C1 segment of cervical spinal cord (tissue), 14 donors: ENCODE results near the gene EFNA4.

Experiments
- DNase-seq, 14 donors: peaks; one replicate each; lab custom pipeline; 2025; lab: John Stamatoyannopoulos, UW

Gene EFNA4

DNA sequence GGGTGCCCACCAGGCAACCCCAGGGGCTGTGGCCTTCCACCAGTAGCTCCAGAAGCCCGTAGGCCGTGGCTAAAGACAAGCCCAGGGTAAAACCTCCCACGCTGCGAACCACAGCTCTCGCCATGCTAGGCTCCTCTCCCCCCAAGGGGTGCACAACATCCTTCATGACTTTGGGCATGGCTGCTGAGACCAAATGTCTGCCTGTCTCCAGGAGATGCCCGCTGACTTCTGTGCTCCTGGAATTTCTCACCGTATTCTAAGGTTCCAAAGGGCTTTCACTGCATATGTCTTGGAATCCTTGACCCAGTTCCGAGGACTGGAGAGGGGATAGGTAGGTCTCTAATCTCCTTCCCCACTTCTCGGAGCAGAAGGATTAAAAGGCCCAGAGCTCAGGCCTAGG, 30.0 kb upstream of the EFNA4 start, which contains the start of the genes DCST1 and DCST2:
Gene DCST1 (plus strand): TSS at position 301 of the 400 bp plus-strand sequence. CDS start 213 bp downstream, outside the sequence.
Gene DCST2 (minus strand): TSS at position 258 of the 400 bp plus-strand sequence. CDS start 80 bp downstream, at position 178.
- DNase-seq: no peak

DNA sequence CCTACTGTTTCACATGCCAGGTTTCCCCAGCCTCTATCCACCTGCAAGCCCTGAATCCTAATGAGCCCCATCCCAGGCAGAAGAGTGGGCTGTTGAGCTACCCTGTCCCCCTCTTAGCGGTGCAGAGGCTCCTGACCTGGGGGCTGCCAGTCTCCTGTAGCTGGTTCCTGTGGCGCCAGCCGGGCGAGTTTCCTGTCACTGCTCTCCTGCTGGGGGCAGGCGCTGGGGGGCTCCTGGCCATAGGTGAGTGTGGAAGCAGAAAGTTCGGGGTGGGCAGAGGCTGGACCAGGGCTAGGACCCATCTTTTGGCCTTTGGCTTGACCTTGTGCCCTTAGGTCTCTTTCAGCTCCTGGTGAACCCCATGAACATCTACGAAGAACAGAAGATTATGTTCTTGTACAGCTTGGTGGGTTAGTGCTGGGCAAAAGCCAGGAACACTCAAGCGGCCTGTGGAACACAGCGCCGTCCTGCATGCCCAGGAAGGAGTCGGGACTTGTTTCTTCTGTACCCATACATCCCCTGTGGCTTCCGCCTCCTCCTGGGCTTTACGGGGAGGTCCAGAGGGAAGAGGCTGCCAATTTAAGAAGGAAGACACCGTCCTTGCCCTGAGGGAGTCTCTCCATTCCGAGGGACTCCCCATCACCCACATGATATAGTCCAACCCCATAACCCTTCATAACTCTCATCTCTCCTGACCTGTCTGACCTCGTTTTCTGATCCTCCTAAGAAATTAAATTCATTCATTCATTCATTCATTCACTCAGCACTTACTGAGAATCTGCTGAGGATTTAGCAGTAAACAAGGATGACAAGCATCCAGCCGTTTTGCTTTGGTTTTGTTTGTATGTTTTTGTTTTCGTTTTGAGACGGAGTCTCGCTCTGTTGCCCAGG, 29.0 kb upstream of the EFNA4 start:
- no peak for DNase-seq

DNA sequence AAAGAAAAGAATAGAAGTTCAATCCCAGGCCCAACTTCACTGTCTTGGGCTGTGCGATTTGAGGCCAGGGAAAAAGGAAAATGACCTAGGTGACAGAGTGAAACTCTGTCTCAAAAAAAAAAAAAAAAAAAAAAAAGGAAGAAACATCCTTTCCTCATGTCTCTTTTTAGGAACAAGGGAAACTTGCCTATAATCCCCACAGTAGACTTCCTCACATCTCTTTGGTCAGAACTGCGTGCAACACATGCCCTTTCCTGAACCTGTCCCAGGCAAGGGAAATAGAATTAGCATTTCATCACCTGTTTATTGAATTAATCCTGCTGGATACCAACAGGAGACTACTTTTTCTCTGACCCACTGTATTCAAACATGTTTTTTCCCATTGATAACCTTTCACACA, 27.6 kb upstream of the EFNA4 start:
- DNase-seq: no peak

DNA sequence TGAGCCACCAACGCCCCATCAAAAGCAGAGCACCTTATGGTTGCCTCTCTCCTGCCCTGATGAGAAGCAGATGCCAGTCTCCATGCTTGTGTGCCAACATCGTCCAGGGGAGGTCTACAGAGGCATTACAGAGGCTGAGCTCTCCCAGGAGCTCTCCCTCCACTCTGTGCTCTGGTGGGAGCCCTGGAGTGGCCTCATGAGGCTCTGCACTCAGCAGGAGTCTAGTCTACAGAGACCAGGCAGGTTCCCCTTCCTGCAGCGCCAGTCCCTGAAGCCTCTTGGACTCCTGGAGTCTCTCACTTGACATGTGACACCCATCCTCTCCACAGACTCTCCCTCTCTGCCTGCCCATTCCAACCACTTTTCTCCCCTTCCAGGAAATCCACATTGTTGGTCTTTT, 26.5 kb upstream of the EFNA4 start:
- no peak for DNase-seq

DNA sequence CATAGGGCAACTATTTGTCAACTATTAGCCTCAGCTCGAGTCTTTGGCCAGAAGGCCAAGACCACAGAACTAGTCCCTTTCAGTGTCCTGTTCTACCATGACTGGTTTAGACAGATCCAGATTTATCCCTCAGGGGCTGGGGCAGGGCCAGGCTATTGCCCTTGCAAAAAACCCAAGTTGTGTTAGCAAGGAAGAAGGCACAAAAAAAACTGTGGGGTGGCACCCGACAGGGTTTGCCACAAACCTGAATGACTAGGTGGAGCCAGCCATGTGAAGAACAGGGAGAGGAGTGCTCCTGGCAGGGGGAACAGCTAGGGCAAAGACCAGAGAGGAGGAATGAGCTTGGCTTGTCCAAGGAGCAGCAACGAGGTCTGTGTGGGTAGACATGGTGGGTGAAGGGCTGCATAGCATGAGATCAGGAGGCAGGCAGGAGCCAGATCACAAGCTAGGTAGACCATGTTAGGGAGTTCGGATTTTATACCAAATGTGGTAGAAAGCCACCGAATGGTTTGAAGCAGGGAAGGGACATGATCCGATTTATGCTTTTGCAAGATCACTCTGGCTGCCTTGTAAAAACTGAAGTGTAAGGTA, 25.6 kb upstream of the EFNA4 start:
- no peak for DNase-seq

DNA sequence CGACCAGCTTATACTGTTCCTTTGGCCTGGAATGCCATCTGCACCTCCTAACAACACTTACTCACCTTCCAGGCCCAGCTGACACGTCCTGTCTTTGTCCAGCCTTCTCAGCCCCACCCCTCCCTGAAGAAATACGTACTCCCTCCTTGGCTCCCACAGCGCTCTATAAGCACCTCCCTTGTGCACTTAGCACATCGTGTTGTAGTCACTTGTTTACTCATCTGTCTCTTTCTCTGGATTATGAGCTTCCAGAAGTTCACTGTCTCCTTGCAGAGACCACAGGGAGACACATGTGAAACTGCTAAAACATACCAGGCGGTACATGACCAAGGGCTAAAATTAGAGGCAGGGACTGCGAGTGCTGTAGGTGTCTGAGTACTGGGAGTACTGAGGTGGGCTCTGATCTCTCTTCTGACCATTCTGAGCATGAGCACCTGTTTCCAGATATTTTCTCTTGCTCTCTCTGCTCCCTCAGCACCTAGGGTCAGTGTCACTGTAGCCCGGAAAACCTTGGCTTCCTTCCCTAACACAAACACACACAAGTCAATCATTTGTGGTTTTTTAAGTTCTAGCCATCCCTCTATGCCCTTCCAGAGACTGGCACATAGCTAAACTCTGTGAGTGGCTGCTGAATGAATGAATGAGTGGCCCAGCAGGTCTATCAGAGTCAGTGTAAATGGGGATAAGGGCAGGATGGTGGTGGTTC, 24.8 kb upstream of the EFNA4 start:
- DNase-seq: no peak

DNA sequence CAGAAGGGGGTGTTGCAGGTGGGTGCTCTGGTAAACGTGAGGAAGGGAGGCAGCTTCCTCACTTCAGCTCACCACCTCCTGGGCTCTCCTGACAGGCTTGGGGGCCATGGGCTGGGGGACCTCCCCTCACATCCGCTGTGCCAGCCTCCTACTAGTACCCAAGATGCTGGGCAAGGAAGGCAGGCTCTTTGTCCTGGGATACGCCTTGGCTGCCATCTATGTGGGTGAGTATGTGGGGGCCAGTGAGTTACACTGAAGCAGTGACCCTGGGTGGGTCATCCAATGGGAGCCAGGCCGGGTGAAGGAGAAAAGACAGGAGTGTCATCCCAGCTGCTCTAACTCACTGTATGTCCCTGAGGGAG, 24.3 kb upstream of the EFNA4 start:
- no peak for DNase-seq

DNA sequence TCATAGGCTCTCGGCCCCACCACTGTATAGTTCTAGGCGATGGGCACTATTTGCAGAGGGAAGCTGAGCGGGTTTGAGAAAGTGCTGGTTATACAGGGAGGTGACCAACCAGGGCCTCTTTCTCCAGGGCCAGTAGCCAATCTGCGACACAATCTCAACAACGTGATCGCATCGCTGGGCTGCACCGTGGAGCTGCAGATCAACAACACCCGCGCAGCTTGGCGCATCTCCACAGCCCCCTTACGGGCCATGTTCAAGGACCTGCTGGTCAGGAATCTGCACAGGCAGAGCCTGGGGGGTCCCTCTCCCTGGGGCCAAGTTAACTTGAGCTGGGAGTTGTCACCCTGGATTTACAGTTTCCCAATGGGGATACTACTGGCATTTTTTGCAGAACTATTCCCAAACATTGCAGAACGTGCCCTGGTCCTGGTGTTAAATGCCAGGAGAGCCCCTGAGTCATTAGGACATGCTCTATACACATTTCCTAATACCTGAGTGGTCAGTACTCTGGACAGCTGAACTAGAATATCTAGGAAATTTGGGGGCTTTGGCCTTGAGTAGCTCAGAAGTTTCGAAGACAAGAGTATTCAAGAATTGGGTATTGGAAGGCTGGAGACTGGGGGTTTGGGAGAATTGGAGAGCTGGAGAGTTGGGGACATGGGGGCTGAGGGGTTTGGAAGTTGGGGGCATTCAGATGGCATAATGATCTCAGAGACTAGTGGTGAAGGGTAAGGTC, 23.0 kb upstream of the EFNA4 start:
- DNase-seq: no peak

DNA sequence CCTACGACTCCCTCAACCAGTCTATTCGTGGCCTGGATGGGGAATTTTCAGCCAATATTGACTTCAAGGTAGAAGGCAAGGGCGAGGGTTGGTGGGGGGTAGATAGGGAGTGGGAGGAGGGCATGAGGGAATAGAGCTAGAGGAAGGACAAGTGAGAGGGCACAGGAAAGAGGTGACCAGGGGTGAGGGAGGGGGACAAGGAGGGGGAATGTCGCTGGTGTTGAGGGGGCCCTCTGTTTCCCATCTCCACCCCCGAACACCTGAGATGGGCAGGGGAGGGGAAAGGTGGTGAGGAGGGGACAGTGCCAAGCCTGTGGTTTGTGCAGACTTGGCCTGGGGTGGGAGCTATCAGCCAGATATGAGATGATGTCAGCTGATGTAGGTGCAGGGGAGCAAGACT, 20.8 kb upstream of the EFNA4 start:
- no peak for DNase-seq

DNA sequence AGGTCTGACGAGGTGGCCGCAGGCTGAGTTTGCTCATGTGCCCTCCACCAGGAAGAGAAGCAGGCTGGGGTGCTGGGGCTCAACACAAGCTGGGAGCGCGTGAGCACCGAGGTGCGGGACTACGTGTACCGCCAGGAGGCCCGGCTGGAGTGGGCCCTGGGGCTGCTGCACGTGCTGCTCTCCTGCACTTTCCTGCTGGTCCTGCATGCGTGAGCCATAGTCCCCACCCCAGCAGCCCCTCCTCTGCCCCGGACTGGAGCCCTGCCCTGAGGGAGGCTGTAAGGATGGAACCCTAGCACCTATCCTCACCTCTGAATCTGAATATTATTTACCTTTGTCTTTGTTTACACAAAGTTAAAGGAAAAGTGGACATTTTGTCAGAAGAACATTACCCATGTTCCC, 20.2 kb upstream of the EFNA4 start:
- no peak for DNase-seq

DNA sequence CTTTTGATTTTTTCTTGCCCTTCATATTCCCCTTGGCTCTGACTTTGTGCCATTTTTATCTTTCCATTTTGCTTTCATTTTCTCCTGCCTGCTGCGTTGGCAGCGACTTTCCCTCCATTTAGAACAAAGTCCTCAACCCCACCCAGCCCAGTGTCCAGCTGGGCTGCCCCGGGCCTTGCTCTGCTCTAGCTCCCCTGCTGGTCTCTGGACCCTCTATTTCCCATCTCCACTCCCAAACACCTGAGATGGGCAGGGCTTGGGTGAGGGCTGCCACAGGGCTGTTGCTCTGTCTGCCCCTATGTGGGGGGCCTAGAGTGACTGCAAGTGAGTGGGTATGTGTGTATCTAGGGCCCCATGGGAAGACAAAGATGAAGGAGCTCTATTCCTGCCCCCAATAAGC, 19.7 kb upstream of the EFNA4 start:
- no peak for DNase-seq

DNA sequence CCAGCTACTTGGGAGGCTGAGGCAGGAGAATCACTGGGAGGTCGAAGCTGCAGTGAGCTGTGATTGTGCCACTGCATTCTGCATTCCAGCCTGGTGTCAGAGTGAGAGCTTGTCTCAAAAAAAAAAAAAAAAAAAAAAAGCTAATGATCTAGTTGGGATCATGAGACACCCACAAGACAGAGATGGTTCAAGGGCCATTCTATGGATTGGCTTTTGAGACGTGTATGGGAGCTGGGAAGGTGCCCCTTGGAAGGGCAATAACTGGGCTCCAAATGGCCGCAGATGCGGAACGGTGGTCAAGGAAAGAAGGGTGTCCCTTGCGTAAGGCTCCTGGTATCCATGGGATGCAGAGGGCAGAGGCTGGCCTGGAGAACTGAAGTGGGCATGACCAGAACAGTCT, 19.2 kb upstream of the EFNA4 start:
- DNase-seq: no peak

DNA sequence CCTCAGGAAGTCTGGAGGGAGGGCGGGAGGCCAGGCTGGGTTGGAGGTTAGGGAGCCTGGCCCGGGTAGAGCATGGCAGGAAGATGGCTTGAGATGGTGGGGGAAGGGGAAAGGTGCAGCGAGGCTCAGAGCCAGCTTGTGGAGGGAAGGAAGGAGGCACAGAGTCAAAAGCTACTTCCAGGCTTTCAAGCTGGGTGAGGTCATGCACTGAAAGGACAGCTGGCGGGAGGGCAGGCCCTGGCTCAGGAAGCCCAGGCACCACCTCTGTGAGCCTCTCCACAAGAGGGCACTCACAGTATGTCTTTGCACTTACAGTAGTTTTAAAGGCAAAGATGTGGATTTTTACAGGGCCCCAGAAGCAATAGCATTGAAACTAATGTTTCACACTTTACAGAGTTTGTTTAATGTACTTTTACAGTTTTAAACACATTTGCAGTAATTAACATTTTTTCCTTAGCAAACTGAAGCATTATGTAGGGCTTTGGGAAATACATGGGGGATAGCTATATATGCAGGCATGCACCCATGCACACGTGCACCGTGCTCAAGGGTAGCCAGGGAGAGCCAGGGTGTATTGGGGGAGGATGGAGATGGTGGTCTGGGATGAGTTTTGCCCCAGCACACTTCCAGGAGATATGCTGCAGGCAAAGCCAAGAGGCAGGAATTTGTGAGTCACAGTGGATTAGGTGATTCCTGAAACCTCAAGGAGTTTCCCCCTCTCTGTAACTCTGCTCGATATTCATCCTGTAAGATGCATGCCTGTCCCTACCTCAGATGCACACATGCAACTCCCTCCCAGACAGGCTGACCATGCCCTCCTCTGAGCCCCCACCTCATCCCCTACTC, 18.5 kb upstream of the EFNA4 start:
- peak in 10 of 14 donors; percentile 14 to 72 (median 43) for DNase-seq

DNA sequence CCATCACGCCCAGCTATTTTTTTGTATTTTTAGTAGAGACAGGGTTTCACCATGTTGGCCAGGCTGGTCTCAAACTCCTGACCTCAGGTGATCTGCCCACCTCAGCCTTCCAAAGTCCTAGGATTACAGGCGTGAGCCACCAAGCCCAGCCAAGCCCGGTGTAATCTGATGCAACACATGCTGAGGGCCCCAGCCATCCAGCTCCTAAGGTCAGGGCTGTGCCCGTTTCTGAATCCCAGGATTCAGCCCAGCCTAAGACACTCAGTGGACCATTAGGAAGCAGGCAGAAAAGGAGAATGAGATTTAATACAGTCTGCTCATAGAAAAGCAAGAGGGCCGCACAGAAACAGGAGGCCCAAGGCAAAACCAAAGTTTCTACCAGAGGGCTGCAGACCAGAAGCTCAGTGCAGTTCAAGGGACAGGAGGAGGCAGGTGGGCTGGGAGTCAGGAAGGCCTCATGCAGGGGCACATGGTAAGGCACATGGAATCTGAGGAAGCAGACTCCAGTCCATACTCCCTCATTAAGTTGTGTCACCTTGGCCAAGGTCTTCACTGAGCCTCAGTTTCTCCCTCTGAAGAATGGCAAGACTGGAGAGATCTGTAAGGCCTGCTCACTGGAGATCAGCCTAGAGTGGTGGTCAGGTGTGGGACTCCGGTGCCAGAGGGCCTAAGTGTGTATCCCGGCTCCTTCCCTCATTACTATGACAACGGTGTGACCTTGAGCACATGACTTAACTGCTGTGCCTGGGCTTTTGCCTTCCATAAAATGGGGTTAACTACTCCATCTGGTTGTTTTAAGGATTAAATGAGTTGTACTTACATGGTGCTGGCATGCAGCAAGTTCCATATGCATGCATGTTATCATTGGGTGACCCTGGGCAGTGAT, 14.8 kb upstream of the EFNA4 start:
- no peak for DNase-seq

DNA sequence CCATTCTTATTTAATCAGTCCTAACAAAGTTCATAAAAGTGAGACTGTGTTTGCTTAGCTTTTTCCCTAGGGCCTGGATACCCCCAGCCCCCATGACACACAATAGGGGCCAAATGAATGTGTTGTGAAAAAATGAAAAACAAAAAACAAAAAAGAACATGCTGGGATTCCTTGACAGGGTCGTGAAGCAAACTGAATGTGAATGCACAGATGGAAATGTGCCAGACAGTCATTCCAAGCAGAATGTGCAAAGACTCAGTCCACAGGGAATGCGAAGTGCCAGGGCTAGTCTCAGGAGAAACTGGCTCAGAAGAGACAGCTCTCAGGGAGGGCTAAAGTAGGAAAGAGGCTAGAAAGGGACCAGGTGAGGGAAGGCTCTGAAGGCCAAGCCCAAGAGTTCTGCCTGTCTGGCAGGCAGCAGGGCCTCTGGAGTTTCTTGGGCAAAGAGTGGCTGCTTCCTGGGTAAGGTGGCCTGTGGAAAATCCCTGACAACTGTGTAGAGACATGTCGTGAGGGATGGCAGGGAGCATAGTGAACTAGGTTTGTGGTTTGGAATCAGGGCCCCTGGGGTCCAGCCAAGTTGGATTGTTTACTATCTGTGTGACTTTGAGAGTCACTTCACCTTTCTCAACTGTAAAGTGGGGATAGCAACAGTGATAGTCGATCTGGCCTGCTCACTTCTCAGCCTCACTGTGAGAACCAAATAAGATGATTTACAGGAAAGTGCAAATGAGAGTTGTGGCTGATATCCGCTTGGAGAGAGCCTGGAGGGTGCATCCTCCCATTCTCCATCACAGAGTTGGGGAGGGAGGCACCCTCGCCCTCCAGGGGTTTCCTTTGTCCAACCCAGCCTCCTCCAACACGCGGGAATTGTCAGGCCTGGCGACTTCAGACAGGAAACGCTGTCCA, 13.6 kb upstream of the EFNA4 start:
- DNase-seq: peak in 1 of 14 donors; percentile 38

DNA sequence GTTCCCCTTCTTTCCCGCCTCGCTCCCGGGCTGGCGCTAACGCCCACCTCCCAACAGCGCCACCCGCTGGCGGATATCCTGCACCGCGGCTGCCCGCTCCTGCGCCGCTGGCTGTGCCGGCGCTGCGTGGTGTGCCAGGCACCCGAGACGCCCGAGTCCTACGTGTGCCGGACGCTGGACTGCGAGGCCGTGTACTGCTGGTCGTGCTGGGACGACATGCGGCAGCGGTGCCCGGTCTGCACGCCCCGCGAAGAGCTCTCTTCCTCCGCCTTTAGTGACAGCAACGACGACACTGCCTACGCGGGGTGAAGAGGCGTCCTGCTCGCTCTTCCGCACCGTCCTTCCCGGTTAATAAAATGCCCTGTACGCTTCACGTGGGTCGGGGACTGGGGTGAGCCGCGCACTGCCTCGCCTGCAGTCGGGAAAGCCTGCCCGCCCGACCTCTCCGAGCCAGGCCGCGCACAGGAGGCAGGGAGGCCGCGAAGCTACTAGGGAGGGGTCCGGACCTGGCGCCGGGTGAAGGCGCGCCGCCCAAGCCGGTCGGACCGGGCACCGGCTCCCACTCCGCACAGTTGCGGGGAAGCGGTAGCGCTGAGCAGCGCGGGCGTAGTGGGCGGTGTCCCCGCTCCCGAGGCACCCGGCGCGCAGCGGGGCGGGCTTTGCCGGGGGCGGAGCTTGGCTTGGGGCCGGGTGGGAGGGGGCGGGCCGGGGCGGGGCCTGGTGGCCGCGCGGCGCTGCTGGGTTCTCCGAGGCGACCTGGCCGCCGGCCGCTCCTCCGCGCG, 12.8 kb upstream of the EFNA4 start, which contains the start of gene ADAM15:
Gene ADAM15 (plus strand): TSS at position 757 of the 782 bp plus-strand sequence. CDS start 71 bp downstream, outside the sequence.
- DNase-seq: peak; percentile 11 to 87 (median 68)

DNA sequence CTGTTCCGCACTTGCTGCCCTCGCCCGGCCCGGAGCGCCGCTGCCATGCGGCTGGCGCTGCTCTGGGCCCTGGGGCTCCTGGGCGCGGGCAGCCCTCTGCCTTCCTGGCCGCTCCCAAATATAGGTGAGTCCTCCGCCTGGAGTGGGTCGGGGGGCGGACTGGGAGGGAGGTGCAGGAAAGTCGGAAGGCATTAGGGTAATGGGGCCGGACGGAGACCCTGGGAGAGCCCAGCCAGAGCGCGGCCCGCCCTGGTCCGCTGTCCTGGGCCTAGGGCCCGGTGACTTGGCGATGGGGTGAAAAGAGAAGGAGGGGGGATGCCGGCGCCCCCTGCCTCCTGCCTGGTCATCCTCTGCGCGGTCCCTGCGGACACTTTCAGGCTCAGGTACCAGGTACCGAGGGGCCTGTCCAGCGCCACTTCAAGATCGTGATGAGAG, 12.2 kb upstream of the EFNA4 start:
- peak in 1 of 14 donors; percentile 66 for DNase-seq
